HL-60 (cell line): Measurements from ENCODE around the gene HNRNPF.

Source experiments
- DNase-seq, 2 experiments: peaks; one replicate each; pipeline ENCODE4 v3.0.0-alpha.2; 2010 to 2020; ENCODE audit warnings: low read depth in 1 of 2, low spot score in 1 of 2
- H3K27ac ChIP-seq: fragments of 250-450 bp; sonication (Bioruptor Pico); replicated peaks from 2 replicates; pipeline ENCODE4 v1.5.1; 2020; ENCODE audit warnings: mild to moderate bottlenecking, moderate library complexity
- H3K27me3 ChIP-seq: fragments of 250-450 bp; sonication (Bioruptor Pico); 2 replicates; pipeline ENCODE4 v1.5.1; 2021; ENCODE audit warnings: mild to moderate bottlenecking, moderate library complexity; ENCODE audit not compliant: insufficient read depth, poor library complexity, severe bottlenecking
- H3K4me3 ChIP-seq: replicated peaks from 2 replicates; pipeline ENCODE4 v1.5.1; 2011; ENCODE audit warnings: mild to moderate bottlenecking, control low read depth, low read length; ENCODE audit not compliant: insufficient read depth
- GABPA ChIP-seq: IDR thresholded peaks from 2 replicates; pipeline ENCODE4 v1.6.1; 2012; ENCODE audit warnings: low read depth
- POLR2AphosphoS5 ChIP-seq: IDR thresholded peaks from 2 replicates; pipeline ENCODE4 v1.6.1; 2012; ENCODE audit warnings: low read depth
- SPI1 ChIP-seq: IDR thresholded peaks from 2 replicates; pipeline ENCODE4 v1.6.1; 2012; ENCODE audit warnings: low read depth, mild to moderate bottlenecking, borderline replicate concordance
- TF ChIP-seq, protein P1 (sequence below): IDR thresholded peaks from 2 replicates; pipeline ENCODE4 v1.6.1; 2012; ENCODE audit warnings: low read depth; ENCODE audit not compliant: insufficient replicate concordance
- TF ChIP-seq, protein P2 (sequence below): IDR thresholded peaks from one replicate; pipeline ENCODE4 v1.5.1; 2011; ENCODE audit warnings: low read length, control low read depth, inconsistent platforms; ENCODE audit not compliant: insufficient read depth

The HNRNPF gene

DNA sequence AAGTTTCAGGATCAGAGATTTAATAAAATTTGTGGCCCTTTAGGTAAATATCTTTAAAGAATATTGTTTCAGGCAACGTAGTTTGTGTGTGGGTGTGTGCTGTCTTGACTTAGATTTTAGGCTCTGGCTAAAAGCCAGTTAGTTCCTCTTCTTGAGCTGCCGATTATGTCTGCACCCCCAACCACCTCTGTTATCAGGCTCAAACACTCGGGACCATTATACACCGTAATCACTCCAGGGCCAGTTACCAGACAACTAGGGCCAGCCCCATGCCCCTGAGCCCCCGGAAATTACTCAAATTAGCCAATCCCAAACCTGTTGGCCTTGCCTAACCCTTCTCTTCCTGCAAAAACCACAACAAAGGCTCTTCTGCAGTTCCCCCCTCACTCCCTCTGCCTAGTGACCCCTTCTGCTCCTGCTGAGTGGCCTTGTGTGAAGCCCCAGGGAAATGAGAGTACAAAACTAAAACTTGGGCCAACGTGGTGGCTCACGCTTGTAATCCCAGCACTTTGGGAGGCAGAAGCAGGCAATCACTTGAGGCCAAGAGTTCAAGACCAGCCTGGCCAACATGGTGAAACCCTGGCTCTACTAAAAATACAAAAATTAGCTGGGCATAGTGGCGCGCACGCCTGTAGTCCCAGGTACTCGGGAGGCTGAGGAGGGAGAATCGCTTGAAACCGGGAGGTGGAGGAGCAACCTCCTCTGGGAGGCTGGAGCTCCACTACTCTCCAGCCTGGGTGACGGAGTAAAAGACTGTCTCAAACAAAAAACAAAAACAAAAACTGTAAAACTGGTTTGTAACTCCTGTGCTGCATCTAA is 9.2 kb upstream of the HNRNPF start:
- peak overlapping the region; percentile 95 for H3K27ac ChIP-seq
- DNase-seq = peak; percentile 98 to 99
- H3K4me3 ChIP-seq = no peak overlapping the region
- no peaks in the 10 kb centered on the region for H3K27me3 ChIP-seq
- TF ChIP-seq SPI1 = peak; percentile 88
- peak; percentile 98 for TF ChIP-seq POLR2AphosphoS5
- TF ChIP-seq, protein P1, sequence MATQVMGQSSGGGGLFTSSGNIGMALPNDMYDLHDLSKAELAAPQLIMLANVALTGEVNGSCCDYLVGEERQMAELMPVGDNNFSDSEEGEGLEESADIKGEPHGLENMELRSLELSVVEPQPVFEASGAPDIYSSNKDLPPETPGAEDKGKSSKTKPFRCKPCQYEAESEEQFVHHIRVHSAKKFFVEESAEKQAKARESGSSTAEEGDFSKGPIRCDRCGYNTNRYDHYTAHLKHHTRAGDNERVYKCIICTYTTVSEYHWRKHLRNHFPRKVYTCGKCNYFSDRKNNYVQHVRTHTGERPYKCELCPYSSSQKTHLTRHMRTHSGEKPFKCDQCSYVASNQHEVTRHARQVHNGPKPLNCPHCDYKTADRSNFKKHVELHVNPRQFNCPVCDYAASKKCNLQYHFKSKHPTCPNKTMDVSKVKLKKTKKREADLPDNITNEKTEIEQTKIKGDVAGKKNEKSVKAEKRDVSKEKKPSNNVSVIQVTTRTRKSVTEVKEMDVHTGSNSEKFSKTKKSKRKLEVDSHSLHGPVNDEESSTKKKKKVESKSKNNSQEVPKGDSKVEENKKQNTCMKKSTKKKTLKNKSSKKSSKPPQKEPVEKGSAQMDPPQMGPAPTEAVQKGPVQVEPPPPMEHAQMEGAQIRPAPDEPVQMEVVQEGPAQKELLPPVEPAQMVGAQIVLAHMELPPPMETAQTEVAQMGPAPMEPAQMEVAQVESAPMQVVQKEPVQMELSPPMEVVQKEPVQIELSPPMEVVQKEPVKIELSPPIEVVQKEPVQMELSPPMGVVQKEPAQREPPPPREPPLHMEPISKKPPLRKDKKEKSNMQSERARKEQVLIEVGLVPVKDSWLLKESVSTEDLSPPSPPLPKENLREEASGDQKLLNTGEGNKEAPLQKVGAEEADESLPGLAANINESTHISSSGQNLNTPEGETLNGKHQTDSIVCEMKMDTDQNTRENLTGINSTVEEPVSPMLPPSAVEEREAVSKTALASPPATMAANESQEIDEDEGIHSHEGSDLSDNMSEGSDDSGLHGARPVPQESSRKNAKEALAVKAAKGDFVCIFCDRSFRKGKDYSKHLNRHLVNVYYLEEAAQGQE = no peak
- TF ChIP-seq GABPA = peak; percentile 67
- TF ChIP-seq, protein P2, sequence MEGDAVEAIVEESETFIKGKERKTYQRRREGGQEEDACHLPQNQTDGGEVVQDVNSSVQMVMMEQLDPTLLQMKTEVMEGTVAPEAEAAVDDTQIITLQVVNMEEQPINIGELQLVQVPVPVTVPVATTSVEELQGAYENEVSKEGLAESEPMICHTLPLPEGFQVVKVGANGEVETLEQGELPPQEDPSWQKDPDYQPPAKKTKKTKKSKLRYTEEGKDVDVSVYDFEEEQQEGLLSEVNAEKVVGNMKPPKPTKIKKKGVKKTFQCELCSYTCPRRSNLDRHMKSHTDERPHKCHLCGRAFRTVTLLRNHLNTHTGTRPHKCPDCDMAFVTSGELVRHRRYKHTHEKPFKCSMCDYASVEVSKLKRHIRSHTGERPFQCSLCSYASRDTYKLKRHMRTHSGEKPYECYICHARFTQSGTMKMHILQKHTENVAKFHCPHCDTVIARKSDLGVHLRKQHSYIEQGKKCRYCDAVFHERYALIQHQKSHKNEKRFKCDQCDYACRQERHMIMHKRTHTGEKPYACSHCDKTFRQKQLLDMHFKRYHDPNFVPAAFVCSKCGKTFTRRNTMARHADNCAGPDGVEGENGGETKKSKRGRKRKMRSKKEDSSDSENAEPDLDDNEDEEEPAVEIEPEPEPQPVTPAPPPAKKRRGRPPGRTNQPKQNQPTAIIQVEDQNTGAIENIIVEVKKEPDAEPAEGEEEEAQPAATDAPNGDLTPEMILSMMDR = no peak

DNA sequence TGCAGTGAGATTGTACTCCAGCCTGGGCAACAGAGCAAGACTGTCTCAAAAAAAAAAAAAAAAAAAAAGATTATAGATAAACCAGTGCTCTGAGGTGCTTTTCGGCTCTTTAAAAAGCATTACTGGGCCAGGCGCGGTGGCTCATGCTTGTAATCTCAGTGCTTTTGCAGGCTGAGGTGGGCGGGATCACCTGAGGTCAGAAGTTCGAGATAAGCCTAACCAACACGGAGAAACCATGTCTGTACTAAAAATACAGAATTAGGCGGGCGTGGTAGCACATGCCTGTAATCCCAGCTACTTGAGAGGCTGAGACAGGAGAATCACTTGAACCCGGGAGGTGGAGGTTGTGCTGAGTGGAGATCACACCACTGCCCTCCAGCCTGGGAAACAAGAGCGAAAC is 6.6 kb upstream of the HNRNPF start:
- Histone ChIP-seq H3K27me3 (no peaks in the 10 kb centered on the region), H3K27ac (no peak overlapping the region), H3K4me3 (no peak overlapping the region)
- DNase-seq = no peak
- TF ChIP-seq, protein P1 = no peak
- no peak for TF ChIP-seq POLR2AphosphoS5
- TF ChIP-seq, protein P2 = no peak
- no peak for TF ChIP-seq GABPA
- no peak for TF ChIP-seq SPI1

DNA sequence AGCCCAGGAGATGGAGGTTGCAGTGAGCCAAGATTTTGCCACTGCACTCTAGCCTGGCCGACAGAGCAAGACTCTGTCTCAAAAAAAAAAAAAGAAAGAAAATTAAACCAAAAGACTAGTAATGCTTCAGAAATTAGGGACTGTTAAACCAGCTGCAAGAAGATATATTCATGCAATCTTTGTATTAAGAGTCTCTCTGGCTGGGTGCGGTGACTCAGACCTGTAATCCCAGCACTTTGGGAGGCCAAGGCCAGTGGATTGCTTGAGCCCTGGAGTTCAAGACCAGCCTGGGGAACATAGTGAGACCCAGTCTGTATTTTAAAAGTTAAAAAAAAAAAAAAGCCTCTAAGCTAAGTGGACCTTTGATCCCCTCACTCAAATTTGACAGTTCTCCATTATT is 2.5 kb upstream of the HNRNPF start:
- no peaks in the 10 kb centered on the region for H3K27me3 ChIP-seq
- TF ChIP-seq POLR2AphosphoS5 = no peak
- no peak for TF ChIP-seq GABPA
- TF ChIP-seq, protein P1 = no peak
- TF ChIP-seq, protein P2 = no peak
- no peak for TF ChIP-seq SPI1
- H3K27ac ChIP-seq = no peak overlapping the region
- H3K4me3 ChIP-seq = no peak overlapping the region
- no peak for DNase-seq
